ENCODE data around the gene FBXO33. TPM values are rescaled to one million over a fixed set of nuclear protein-coding genes. Genes with fewer than 3 reads are reported as not detected.

Gene FBXO33
- total and polyA plus RNA-seq, 4 donors: 3.0 to 14.3 (median 11.0) TPM

DNA sequence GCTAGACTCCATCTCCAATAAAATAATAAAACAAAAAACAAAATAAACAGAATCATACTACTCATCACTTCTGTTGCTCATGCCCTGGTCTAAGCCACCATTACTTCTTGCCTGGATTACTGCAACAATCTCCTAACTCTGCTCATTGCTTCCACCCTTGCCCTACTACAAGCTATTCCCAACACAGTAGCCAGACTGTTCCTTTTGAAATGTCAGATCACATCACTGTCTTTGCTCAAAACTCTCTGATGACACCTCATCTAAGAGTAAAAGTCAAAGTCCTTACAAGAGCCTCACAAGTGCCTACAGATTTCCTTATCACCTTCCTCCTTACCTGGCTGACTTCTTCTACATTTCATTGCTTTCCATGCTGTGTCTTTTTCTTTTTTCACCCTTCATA is 10.0 kb downstream of the FBXO33 start:
- Histone ChIP-seq H3K4me1 (ENCODE audit: control insufficient read depth in 1 of 2, insufficient read depth in 2 of 2, low read length in 2 of 2) (peaks cover 3 to 4% of the 10 kb centered on the region in 2 donors), H3K27ac (ENCODE audit: low read depth in 1 of 2, low read length in 2 of 2) (no peak overlapping the region), H3K4me3 (ENCODE audit: low read length in 2 of 2) (no peak overlapping the region), H3K9me3 (ENCODE audit: control insufficient read depth, low read length) (no peaks in the 10 kb centered on the region), H3K36me3 (ENCODE audit: control insufficient read depth in 1 of 2, insufficient read depth in 2 of 2, low read length in 1 of 2) (no peaks in the 10 kb centered on the region), H3K27me3 (ENCODE audit: control insufficient read depth in 1 of 2, insufficient read depth in 2 of 2, low read length in 1 of 2) (no peaks in the 10 kb centered on the region)
- ATAC-seq (ENCODE audit: low FRiP score) (no peak), DNase-seq (no peak)
- intact Hi-C loops (cut with DNase I): loop anchor here in 1 of 2 donors (10.0 kb wide), 1 partner anchor 47 kb away; no protein-coding TSS in a partner anchor

DNA sequence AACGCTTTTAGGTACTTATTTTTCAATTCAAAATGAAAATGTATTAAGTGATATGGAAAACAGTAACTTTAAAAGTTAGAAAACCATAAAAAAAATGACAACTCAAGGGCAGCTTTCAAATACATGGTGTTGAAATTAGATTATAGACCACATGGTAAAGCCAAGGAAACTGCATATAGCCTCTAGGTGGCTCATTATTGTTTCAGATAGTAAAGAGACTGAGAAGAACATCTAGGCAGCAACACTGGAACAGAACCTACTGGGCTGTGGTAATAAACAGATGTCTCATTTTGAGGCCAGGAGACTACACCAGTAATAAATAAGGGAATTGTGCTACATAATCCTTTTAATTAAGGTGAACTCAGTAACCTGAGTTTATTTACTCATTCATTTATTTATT is 13.0 kb downstream of the FBXO33 start:
- H3K27ac ChIP-seq (ENCODE audit: low read depth in 1 of 2, low read length in 2 of 2): no peak overlapping the region
- intact Hi-C loops (cut with DNase I): no loop called here
- peaks cover 0 to 6% of the 10 kb centered on the region in 2 donors for H3K4me1 ChIP-seq (ENCODE audit: control insufficient read depth in 1 of 2, insufficient read depth in 2 of 2, low read length in 2 of 2)
- peaks cover 0 to 4% of the 10 kb centered on the region in 2 donors for H3K36me3 ChIP-seq (ENCODE audit: control insufficient read depth in 1 of 2, insufficient read depth in 2 of 2, low read length in 1 of 2)
- peaks cover 3% of the 10 kb centered on the region for H3K9me3 ChIP-seq (ENCODE audit: control insufficient read depth, low read length)
- DNase-seq (no peak), ATAC-seq (ENCODE audit: low FRiP score) (no peak)
- 89 to 95% methylated on average over 1 of the region's 1 CpG for WGBS, 2 donors
- no peaks in the 10 kb centered on the region for H3K27me3 ChIP-seq (ENCODE audit: control insufficient read depth in 1 of 2, insufficient read depth in 2 of 2, low read length in 1 of 2)
- no peak overlapping the region for H3K4me3 ChIP-seq (ENCODE audit: low read length in 2 of 2)

DNA sequence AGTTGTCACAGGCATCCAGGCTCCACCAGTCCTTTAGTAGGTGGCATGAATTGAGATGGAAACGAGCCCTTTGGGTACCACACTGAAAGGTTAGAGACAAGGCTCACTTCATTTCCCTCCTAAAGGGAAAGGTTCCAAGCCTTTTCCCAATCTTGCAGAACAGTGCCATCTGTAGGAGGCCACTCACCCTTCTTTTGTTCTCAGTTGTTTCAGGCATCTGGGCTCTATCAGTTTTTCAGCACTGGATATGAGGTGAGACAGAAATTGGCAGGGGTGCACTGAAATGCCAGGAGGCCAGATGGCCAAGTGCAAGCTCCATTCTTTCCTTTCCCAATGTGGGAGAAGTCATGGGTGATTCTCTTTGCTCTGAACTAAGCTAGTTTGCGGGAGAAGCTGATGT is 15.2 kb downstream of the FBXO33 start:
- no peaks in the 10 kb centered on the region for H3K27me3 ChIP-seq (ENCODE audit: control insufficient read depth in 1 of 2, insufficient read depth in 2 of 2, low read length in 1 of 2)

DNA sequence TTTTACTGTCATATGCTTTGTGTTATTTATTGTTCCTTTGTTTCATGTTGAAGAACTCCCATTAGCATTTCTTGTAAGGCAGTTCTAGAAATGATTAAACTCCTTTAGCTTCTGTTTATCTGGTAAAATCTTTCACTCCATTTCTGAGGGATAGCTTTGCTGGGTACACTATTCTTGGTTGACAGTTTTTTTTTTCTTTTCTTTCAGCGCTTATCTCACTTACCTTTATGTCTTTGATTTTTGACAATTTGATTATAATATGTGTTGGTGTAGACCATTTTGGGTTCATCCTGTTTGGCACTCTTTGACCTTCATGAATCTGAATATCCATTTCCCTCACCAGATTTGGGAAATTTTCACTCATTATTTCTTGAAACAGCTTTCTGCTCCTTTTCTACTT is 16.2 kb downstream of the FBXO33 start:
- Histone ChIP-seq H3K4me3 (ENCODE audit: low read length in 2 of 2) (no peak overlapping the region), H3K4me1 (ENCODE audit: control insufficient read depth in 1 of 2, insufficient read depth in 2 of 2, low read length in 2 of 2) (peaks cover 0 to 4% of the 10 kb centered on the region in 2 donors), H3K9me3 (ENCODE audit: control insufficient read depth, low read length) (peaks cover 3% of the 10 kb centered on the region), H3K36me3 (ENCODE audit: control insufficient read depth in 1 of 2, insufficient read depth in 2 of 2, low read length in 1 of 2) (peaks cover 0 to 4% of the 10 kb centered on the region in 2 donors), H3K27ac (ENCODE audit: low read depth in 1 of 2, low read length in 2 of 2) (no peak overlapping the region), H3K27me3 (ENCODE audit: control insufficient read depth in 1 of 2, insufficient read depth in 2 of 2, low read length in 1 of 2) (no peaks in the 10 kb centered on the region)
- WGBS, 2 donors: 100% methylated on average over 1 of the region's 1 CpG
- DNase-seq (no peak), ATAC-seq (ENCODE audit: low FRiP score) (no peak)
- intact Hi-C loops (cut with DNase I): no loop called here

More for the DNA sequence above, 15.2 kb downstream of the FBXO33 start:
- peaks cover 0 to 4% of the 10 kb centered on the region in 2 donors for H3K4me1 ChIP-seq (ENCODE audit: control insufficient read depth in 1 of 2, insufficient read depth in 2 of 2, low read length in 2 of 2)
- no peak overlapping the region for H3K27ac ChIP-seq (ENCODE audit: low read depth in 1 of 2, low read length in 2 of 2)
- intact Hi-C loops (cut with DNase I): no loop called here
- H3K36me3 ChIP-seq (ENCODE audit: control insufficient read depth in 1 of 2, insufficient read depth in 2 of 2, low read length in 1 of 2): peaks cover 0 to 4% of the 10 kb centered on the region in 2 donors
- DNase-seq (no peak), ATAC-seq (ENCODE audit: low FRiP score) (no peak)
- 97 to 98% methylated on average over 2 of the region's 2 CpGs for WGBS, 2 donors
- H3K9me3 ChIP-seq (ENCODE audit: control insufficient read depth, low read length): peaks cover 3% of the 10 kb centered on the region
- H3K4me3 ChIP-seq (ENCODE audit: low read length in 2 of 2): no peak overlapping the region

DNA sequence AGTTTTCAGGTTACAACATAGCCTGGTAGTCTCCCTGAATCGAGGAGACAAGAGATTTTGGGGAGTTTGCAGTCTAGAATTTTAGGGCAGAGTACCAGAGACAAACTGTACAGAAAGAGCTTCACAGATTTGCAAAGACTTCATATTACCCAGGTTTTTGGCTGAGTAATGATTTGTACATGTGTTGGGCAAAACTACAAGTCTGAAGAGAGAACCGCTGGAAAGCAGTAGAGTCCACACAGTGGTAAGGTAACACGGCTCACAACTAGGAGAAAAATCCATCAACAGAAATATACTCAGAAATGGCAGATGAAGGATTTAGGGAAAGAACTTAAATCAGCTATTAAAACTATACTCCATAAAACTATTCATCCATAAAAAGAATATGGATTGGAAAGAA is 25.7 kb downstream of the FBXO33 start:
- Histone ChIP-seq H3K9me3 (ENCODE audit: control insufficient read depth, low read length) (no peaks in the 10 kb centered on the region), H3K27ac (ENCODE audit: low read depth in 1 of 2, low read length in 2 of 2) (no peak overlapping the region), H3K4me1 (ENCODE audit: control insufficient read depth in 1 of 2, insufficient read depth in 2 of 2, low read length in 2 of 2) (no peaks in the 10 kb centered on the region), H3K4me3 (ENCODE audit: low read length in 2 of 2) (no peak overlapping the region), H3K36me3 (ENCODE audit: control insufficient read depth in 1 of 2, insufficient read depth in 2 of 2, low read length in 1 of 2) (peaks cover 0 to under 1% of the 10 kb centered on the region in 2 donors), H3K27me3 (ENCODE audit: control insufficient read depth in 1 of 2, insufficient read depth in 2 of 2, low read length in 1 of 2) (no peaks in the 10 kb centered on the region)
- no peak for DNase-seq
- ATAC-seq (ENCODE audit: low FRiP score): no peak
- 50 to 66% methylated on average over 3 of the region's 3 CpGs for WGBS, 2 donors
- intact Hi-C loops (cut with DNase I): no loop called here

DNA sequence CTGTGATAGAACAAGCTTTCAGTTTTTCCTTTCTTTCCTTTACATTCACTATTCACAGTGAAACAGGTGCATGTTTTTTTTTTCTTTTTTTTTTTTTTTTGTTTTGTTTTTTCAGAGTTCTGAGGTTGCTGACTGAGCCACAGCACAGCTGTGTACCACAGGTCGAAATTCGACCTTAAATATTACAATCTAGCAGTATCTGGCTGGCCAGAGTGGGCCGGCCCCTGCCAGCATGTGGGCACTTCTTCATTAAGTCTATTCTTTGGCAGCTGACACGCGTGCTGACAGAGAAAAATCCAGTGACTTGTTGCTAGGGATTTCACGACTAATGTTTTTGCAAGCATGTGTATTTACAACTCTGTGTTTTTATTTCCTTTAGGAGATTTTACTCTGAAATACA is 33.9 kb downstream of the FBXO33 start:
- DNase-seq (no peak), ATAC-seq (ENCODE audit: low FRiP score) (no peak)
- H3K27ac ChIP-seq (ENCODE audit: low read depth in 1 of 2, low read length in 2 of 2): no peak overlapping the region
- H3K9me3 ChIP-seq (ENCODE audit: control insufficient read depth, low read length): no peaks in the 10 kb centered on the region
- no peak overlapping the region for H3K4me3 ChIP-seq (ENCODE audit: low read length in 2 of 2)
- intact Hi-C loops (cut with DNase I): no loop called here
- WGBS, 2 donors: 30 to 41% methylated on average over 6 of the region's 6 CpGs
- H3K36me3 ChIP-seq (ENCODE audit: control insufficient read depth in 1 of 2, insufficient read depth in 2 of 2, low read length in 1 of 2): peaks cover 0 to 7% of the 10 kb centered on the region in 2 donors
- H3K4me1 ChIP-seq (ENCODE audit: control insufficient read depth in 1 of 2, insufficient read depth in 2 of 2, low read length in 2 of 2): no peaks in the 10 kb centered on the region
- H3K27me3 ChIP-seq (ENCODE audit: control insufficient read depth in 1 of 2, insufficient read depth in 2 of 2, low read length in 1 of 2): no peaks in the 10 kb centered on the region

DNA sequence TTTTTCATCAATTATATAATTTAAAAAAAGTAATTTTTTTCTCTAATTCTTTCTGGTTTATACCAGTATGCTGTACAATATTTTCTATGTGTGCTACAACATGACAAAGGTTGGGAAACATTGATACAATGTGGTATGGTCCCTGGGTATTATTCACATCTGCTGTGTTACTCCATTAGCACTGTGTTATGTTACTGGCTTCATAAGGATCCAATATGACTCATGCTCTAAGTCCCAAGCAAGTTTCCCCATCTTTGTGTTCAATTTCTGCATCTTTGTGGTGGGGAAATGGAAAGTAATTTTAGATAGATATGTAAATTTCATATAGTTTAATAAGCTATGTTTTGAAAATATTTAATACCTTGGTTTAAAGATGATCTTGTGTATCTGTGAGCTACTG is 35.8 kb downstream of the FBXO33 start:
- no peak overlapping the region for H3K4me3 ChIP-seq (ENCODE audit: low read length in 2 of 2)
- H3K36me3 ChIP-seq (ENCODE audit: control insufficient read depth in 1 of 2, insufficient read depth in 2 of 2, low read length in 1 of 2): peaks cover 0 to 8% of the 10 kb centered on the region in 2 donors
- ATAC-seq (ENCODE audit: low FRiP score) (no peak), DNase-seq (no peak)
- H3K4me1 ChIP-seq (ENCODE audit: control insufficient read depth in 1 of 2, insufficient read depth in 2 of 2, low read length in 2 of 2): no peaks in the 10 kb centered on the region
- intact Hi-C loops (cut with DNase I): no loop called here
- no peaks in the 10 kb centered on the region for H3K9me3 ChIP-seq (ENCODE audit: control insufficient read depth, low read length)
- H3K27me3 ChIP-seq (ENCODE audit: control insufficient read depth in 1 of 2, insufficient read depth in 2 of 2, low read length in 1 of 2): no peaks in the 10 kb centered on the region
- no peak overlapping the region for H3K27ac ChIP-seq (ENCODE audit: low read depth in 1 of 2, low read length in 2 of 2)

DNA sequence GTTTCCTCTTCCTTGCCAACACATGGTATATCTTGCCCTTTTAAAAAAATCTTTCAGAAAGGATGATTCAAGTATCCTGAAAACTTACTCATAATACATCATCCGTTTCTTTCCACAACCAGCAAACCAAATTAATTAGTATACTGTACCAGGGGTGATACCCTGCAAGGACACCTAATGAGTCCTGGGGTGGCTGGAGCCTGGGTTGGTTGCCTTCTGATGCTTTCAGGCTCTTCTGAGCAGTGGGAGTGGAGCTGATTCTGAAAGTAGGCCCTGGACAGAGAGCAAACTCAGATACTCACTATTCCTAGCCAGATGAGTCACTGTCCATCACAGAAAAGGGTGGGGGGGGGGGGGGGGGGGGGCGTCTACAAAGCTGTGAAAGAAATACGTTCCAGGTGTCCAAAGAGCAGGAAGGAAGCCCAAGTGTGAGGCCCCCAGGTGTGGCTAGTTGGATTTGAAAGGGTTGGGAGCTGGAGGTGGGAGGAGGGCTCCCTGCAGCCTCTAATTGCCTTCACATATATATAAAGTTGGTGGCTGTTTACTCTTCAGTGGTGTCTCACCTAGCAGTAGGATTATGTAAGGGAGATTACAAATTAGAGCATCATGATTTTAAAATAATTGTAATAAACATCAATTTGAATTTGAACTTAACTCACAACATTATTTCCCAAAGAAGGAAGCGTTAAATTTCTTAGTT is 36.5 kb downstream of the FBXO33 start:
- Histone ChIP-seq H3K27ac (ENCODE audit: low read depth in 1 of 2, low read length in 2 of 2) (no peak overlapping the region), H3K9me3 (ENCODE audit: control insufficient read depth, low read length) (no peaks in the 10 kb centered on the region), H3K27me3 (ENCODE audit: control insufficient read depth in 1 of 2, insufficient read depth in 2 of 2, low read length in 1 of 2) (no peaks in the 10 kb centered on the region), H3K4me1 (ENCODE audit: control insufficient read depth in 1 of 2, insufficient read depth in 2 of 2, low read length in 2 of 2) (no peaks in the 10 kb centered on the region), H3K36me3 (ENCODE audit: control insufficient read depth in 1 of 2, insufficient read depth in 2 of 2, low read length in 1 of 2) (peaks cover 0 to 6% of the 10 kb centered on the region in 2 donors), H3K4me3 (ENCODE audit: low read length in 2 of 2) (no peak overlapping the region)
- no peak for DNase-seq
- intact Hi-C loops (cut with DNase I): no loop called here
- 57 to 88% methylated on average over 4 of the region's 4 CpGs for WGBS, 2 donors
- ATAC-seq (ENCODE audit: low FRiP score): no peak

DNA sequence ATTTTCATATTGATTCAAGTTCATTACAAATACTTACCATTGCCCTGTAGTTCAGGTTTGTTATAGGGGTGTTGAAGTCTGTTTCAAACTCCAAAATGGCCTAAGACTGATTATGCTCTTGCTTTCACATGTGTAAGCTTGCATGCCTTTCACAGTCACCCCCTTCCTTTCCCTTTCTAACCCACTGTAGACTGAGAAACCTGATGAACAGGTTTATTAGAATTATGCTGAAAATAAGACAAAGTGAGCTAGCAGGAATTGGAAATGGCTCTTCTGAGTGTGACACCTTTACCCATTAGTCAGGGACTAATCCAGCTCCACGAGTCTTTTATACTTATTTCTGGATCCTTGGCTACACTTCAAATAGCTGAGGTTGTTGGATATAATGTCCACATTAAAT is 38.9 kb downstream of the FBXO33 start:
- Histone ChIP-seq H3K27ac (ENCODE audit: low read depth in 1 of 2, low read length in 2 of 2) (no peak overlapping the region), H3K4me3 (ENCODE audit: low read length in 2 of 2) (no peak overlapping the region), H3K27me3 (ENCODE audit: control insufficient read depth in 1 of 2, insufficient read depth in 2 of 2, low read length in 1 of 2) (no peaks in the 10 kb centered on the region), H3K9me3 (ENCODE audit: control insufficient read depth, low read length) (no peaks in the 10 kb centered on the region), H3K4me1 (ENCODE audit: control insufficient read depth in 1 of 2, insufficient read depth in 2 of 2, low read length in 2 of 2) (no peaks in the 10 kb centered on the region), H3K36me3 (ENCODE audit: control insufficient read depth in 1 of 2, insufficient read depth in 2 of 2, low read length in 1 of 2) (peaks cover 0 to 3% of the 10 kb centered on the region in 2 donors)
- ATAC-seq (ENCODE audit: low FRiP score) (no peak), DNase-seq (no peak)
- intact Hi-C loops (cut with DNase I): no loop called here
- whole genome bisulfite sequencing, 2 donors: 10 to 22% methylated on average over 1 of the region's 1 CpG

Data from aorta (tissue), 5 donors.